Measurements from ENCODE around the gene RHEBL1. TPM values are rescaled to one million over a fixed set of nuclear protein-coding genes. Genes with fewer than 3 reads are reported as not detected.
A peak's percentile ranks its signal among the peaks of the same experiment; 100 is the strongest.
"Not testable (repeated sequence)": the region's sequence is repeated elsewhere in the genome, so short reads cannot be mapped to it uniquely, and the experiment has no call there.

RHEBL1 gene
- polyA plus RNA-seq, 4 donors: 1.5 to 2.1 (median 1.7) TPM

- DNase-seq (ENCODE audit: low read depth in 4 of 4, low spot score in 3 of 4): no peak
These were observed 20.3 kb upstream of the RHEBL1 start for GRCh38 chr12:49089821-49090773.

- no peak for DNase-seq (ENCODE audit: low read depth in 4 of 4, low spot score in 3 of 4)
These were observed 19.2 kb upstream of the RHEBL1 start for GRCh38 chr12:49088932-49089330.

- peak in 2 of 4 donors; percentile 70 to 76 for DNase-seq (ENCODE audit: low read depth in 4 of 4, low spot score in 3 of 4)
These were observed 18.6 kb upstream of the RHEBL1 start for GRCh38 chr12:49088150-49088931.

- DNase-seq (ENCODE audit: low read depth in 4 of 4, low spot score in 3 of 4): no peak
These were observed 16.3 kb upstream of the RHEBL1 start for GRCh38 chr12:49086116-49086515.

GRCh38 chr12:49084438-49084837 lies 14.7 kb upstream of the RHEBL1 start:
- no peak for DNase-seq (ENCODE audit: low read depth in 4 of 4, low spot score in 3 of 4)

- no peak for DNase-seq (ENCODE audit: low read depth in 4 of 4, low spot score in 3 of 4)
These were observed 10.0 kb upstream of the RHEBL1 start for GRCh38 chr12:49079793-49080192.

GRCh38 chr12:49070971-49071370 lies 1.2 kb upstream of the RHEBL1 start:
- DNase-seq (ENCODE audit: low read depth in 4 of 4, low spot score in 3 of 4): no peak

- DNase-seq (ENCODE audit: low read depth in 4 of 4, low spot score in 3 of 4): no peak
These were observed 786 bp downstream of the RHEBL1 start for GRCh38 chr12:49068879-49069506.

- DNase-seq (ENCODE audit: low read depth in 4 of 4, low spot score in 3 of 4): no peak
These were observed 3.7 kb downstream of the RHEBL1 start for GRCh38 chr12:49066120-49066519.

- no peak for DNase-seq (ENCODE audit: low read depth in 4 of 4, low spot score in 3 of 4)
These were observed 5.0 kb downstream of the RHEBL1 start for GRCh38 chr12:49064767-49065152.

- not testable (repeated sequence) for DNase-seq (ENCODE audit: low read depth in 4 of 4, low spot score in 3 of 4)
These were observed 7.9 kb downstream of the RHEBL1 start for GRCh38 chr12:49061916-49062315.

GRCh38 chr12:49061157-49061650 lies 8.6 kb downstream of the RHEBL1 start:
- DNase-seq (ENCODE audit: low read depth in 4 of 4, low spot score in 3 of 4): no peak

GRCh38 chr12:49060237-49061156 lies 9.3 kb downstream of the RHEBL1 start, which contains the start of gene KMT2D:
Gene KMT2D (minus strand): TSS chr12:49060794. CDS start chr12:49055324, 5,470 bp downstream.
- peak; percentile 90 to 94 (median 92) for DNase-seq (ENCODE audit: low read depth in 4 of 4, low spot score in 3 of 4)

- DNase-seq (ENCODE audit: low read depth in 4 of 4, low spot score in 3 of 4): peak in 2 of 4 donors; percentile 7 to 15
These were observed 10.2 kb downstream of the RHEBL1 start for GRCh38 chr12:49059299-49060171.

GRCh38 chr12:49059045-49059298 lies 10.8 kb downstream of the RHEBL1 start:
- DNase-seq (ENCODE audit: low read depth in 4 of 4, low spot score in 3 of 4): no peak

- DNase-seq (ENCODE audit: low read depth in 4 of 4, low spot score in 3 of 4): no peak
These were observed 11.3 kb downstream of the RHEBL1 start for GRCh38 chr12:49058366-49059044.

- DNase-seq (ENCODE audit: low read depth in 4 of 4, low spot score in 3 of 4): no peak
These were observed 11.9 kb downstream of the RHEBL1 start for GRCh38 chr12:49057888-49058287.

GRCh38 chr12:49055978-49056754 lies 13.6 kb downstream of the RHEBL1 start:
- peak in 1 of 4 donors; percentile 25 for DNase-seq (ENCODE audit: low read depth in 4 of 4, low spot score in 3 of 4)
